ENCODE measurements around the gene PIGS.
"Not testable (repeated sequence)": the region's sequence is repeated elsewhere in the genome, so short reads cannot be mapped to it uniquely, and the experiment has no call there.

Gene PIGS

DNA sequence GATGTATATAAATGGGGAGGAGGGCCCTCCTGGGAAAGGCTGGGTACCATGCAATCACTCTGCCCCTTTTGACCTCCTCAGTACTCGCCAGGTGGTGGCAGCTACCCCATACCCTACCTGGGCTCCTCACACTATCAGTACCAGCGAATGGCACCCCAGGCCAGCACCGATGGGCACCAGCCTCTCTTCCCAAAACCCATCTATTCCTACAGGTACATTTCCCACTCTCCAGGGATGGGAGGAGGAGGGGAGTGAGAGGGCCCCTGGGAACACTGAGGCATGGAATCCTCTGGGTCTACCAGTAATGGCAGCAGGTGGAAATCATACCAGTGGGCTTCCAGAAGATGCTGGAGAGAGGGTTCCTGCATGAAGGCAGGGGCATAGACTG, 42.3 kb downstream of the PIGS start:
- no peak for DNase-seq (ENCODE audit: low read depth)

DNA sequence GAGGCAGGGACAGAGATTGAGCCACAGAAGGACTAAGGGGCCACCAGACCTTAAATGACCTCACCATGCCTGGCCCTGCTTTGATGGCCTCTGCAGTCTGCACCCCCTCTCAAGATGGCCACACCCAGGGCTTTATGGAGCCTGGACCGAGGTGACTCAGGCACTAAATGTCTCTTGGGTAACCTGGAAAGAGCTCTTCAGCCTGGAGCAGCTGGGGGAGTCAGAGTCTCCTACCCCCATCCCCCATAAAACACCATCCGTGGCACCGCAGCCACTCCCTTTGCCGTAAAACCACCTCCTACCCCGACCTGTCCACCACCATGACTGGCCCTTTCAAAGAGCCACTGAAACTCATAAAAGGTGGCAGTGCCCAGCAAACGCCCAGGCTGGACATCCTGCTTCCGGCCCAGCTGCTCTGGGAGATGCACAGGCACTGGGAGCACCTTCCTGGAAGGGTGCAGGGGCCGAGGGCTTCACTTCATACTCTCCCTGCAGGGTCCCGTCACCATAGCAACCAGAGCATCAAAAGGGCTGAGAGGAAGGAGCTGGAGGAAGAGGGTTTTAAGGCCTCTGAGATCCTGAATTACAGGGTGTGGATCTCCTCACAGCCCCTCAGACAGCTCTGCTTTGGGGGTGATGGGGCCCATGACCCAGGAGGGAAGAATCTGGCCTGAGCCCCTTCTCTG, 42.9 kb downstream of the PIGS start:
- no peak for DNase-seq (ENCODE audit: low read depth)

- DNase-seq (ENCODE audit: low read depth) = no peak
Observed at GRCh38 chr17:28527859-28528258, 43.5 kb downstream of the PIGS start.

DNA sequence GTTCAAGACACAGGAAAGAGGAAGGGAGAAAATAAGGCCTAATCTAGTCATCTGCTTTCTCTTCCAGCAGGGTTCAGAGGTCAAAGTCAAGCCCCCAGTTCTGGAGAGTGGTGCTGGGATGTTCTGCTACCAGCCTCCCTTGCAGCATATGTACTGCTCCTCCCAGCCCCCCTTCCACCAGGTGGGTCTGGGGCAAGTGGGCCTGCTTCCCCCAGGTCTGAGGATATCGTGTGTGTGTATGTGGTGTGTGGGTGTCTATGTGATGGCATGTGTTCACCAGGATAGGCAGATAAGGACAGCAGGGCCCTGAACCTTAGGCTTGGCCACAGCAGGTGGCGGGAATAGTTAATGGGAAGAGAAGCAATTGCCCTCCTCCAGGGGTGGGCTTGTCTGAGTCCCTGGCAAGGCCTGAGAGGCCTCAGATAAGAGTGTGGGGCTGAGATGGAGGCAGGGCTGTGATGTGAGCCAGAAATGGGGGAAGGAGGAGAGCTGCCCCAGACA, 44.1 kb downstream of the PIGS start:
- DNase-seq (ENCODE audit: low read depth) = no peak

GRCh38 chr17:28526381-28526780, 44.9 kb downstream of the PIGS start:
- no peak for DNase-seq (ENCODE audit: low read depth)

GRCh38 chr17:28524476-28525424, 46.6 kb downstream of the PIGS start:
- no peak for DNase-seq (ENCODE audit: low read depth)

DNA sequence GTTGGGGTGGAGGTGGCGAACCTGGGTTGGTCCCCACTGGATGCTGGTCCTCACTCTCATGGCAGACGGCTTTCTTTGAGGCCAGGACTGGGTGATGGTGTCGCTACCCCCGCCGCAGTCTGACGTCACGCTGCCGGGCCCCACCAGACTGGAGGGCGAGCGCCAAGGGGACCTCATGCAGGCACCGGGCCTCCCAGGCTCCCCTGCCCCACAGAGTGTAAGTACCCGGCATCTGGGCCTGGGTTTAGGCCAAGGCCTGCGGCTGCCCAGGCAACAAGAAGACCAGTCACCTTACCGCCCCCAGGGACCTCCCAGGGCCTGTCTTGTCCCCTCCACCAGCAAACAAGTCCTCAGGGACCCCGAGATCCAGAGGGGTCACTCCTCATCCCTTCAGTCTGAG, 47.4 kb downstream of the PIGS start:
- DNase-seq (ENCODE audit: low read depth) = no peak

- DNase-seq (ENCODE audit: low read depth) = no peak
Observed at GRCh38 chr17:28523186-28523585, 48.1 kb downstream of the PIGS start.

DNA sequence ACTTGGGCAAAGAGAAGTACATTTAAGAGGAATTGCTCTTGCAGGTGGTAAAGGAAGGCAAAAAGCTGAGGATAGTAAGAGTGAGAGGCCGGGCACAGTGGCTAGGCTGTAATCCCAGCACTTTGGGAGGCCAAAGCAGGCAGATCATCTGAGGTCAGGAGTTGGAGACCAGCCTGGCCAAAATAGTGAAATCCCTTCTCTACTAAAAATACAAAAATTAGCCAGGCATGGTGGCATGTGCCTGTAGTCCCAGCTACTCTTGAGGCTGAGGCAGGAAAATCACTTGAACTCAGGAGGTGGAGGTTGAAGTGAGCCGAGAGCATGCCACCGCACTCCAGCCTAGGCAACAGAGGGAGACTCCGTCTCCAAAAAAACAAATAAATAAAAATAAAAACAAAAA, 49.0 kb downstream of the PIGS start:
- not testable (repeated sequence) for DNase-seq (ENCODE audit: low read depth)

- DNase-seq (ENCODE audit: low read depth) = no peak
Observed at GRCh38 chr17:28521311-28522085, 49.8 kb downstream of the PIGS start.

DNA sequence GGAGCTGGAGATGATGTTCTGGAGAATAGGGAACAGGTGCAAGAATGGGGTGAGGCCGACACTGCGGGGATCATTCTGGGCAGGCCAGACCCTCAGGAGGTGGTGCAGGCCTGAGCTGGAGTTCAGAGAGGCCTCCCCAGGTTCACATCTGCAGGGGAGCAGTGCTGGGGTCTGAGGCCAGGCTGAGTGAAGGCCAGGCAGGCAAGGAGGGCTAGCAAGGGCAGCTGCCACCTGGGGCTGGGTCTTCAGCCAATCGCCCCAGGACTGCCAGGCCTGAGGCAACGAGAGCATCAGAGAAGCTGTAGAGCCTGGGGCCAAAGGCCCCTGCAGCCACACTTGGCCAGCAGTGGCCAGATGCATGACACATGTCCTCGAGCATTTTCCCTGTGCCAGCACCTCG, 50.6 kb downstream of the PIGS start:
- DNase-seq (ENCODE audit: low read depth) = no peak

DNA sequence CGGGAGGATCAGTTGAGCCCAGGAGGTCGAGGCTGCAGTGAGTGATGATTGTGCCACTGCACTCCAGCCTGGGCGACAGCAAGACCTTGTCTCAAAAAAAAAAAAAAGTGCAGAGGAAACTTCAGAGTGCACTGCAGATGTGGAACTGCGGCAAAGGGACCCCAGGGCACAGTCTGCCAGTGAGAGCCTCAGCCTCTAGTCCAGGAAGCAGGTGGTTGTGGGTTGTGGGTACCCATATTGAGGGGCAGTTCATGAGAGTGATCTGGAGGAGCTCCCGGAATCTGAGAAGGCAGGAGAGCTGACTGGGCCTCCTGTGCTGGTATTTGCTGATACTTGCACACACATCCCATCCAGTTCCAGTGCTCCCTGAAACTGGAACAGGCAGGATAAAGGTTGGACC, 52.1 kb downstream of the PIGS start:
- DNase-seq (ENCODE audit: low read depth) = no peak

DNA sequence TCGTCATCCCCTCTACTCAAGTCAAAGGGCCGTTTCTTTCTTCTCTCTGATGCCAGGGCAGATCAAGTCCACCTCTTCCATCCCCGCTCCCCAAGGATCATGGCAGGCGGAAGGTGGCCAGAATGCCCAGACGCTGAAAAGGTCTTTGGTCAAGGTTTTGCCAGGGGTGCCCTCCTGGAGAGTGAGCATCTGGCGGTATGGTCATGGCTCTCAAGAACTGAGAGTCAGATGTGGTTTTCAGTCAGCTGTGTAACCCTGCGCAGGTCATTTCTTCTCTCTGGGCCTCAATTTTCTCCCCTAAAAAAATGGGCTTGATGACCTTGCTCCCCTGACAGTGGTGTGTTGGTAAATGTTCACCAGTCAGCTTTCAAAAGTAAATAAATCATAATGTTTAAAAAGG, 52.7 kb downstream of the PIGS start:
- DNase-seq (ENCODE audit: low read depth) = no peak

- no peak for DNase-seq (ENCODE audit: low read depth)
Observed at GRCh38 chr17:28518132-28518531, 53.2 kb downstream of the PIGS start.

DNA sequence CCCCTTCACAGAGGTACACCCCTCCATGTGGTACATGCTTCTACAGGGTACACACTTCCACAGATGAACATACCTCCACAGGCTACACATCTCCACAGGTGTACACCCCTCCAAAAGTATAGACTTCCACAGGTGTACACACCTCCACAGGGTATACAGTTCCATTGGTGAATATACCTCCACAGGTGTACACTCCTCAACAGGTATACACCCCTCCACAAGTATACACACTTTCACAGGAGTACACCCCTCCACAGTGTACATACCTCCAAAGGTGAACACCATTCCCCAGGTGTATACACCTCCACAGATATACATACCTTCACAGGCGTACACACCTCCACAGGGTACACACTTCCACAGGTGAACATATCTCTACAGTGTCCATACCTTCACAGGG, 55.8 kb downstream of the PIGS start:
- DNase-seq (ENCODE audit: low read depth) = no peak

- DNase-seq (ENCODE audit: low read depth) = no peak
Observed at GRCh38 chr17:28514561-28515002, 56.7 kb downstream of the PIGS start.

- DNase-seq (ENCODE audit: low read depth) = no peak
Observed at GRCh38 chr17:28513476-28513875, 57.8 kb downstream of the PIGS start.

DNA sequence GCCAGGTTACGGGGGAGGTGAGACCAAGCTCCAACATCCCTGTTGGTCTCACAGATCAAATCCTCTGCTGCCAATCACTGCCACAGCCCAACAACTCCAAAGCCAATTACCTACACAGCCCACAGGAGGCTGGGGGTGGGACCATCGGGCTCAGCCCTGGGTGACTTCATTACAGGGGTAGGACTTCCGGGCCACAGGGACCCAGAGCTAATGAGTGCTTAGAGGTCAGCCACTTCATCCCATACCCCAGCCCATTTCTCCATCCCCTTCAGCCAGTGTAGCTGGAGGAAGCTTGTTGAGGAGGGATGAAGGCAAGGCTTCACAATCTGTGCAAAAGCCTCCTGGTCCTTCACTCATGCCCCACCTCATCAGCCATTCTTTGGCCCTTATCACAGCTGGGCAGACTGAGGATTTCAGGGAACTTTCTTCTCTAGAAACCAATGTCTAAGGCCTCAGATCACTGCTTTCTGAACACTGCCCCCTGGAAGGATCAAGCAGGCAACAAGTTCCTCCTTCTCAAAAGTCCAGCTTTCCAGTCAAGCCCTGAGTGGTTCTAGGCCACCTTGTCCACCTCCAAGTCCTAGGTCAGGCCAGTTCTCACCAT, 59.4 kb downstream of the PIGS start:
- DNase-seq (ENCODE audit: low read depth) = no peak

DNA sequence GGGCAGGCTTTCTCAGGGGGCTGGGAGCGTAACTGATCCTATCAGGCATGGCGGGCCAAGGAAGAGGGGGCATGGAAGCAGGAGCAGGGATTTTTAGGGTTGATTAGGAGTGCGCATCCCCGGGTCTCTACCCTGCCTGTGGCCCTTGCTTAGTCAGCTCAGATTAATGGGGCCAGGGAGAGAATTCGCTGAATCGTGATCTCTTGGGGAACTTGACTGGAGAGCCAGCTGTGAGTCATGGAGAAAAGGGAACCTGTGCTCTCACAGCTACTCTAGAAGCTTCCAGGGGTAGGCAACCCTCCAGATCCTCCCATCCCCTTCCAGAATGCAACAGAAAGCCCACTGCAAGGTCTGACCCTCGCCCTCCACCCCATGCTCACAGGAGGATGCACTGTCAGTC, 61.5 kb downstream of the PIGS start:
- no peak for DNase-seq (ENCODE audit: low read depth)

DNA sequence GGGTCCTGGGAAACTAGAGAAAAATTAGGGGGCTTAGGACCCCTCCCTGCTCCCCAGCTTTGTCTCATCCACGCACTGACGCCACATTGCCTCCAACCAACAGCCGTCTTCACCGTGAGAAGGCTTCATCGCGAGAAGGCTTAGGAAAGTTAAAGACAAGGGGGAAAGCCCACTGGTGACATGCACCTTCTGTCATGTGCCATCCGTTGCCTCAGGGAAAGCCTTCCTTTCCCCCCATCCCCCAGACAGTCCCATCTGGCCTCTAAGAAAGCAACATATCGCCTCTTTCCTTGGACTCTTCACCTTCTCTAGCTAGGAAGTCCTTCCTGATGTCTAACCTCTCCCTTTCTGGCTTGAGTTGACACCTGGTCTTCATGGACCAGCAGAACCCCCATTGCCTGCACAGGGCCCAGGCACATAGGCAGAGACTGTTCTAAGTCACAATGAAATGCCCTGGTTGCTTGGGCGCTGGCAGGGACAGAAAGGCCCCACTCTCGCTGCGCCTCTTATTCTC, 63.1 kb downstream of the PIGS start:
- DNase-seq (ENCODE audit: low read depth) = no peak

- no peak for DNase-seq (ENCODE audit: low read depth)
Observed at GRCh38 chr17:28507567-28508203, 63.6 kb downstream of the PIGS start.
